HG02943 (cell line): ENCODE measurements around the gene NUMBL.
"Not testable (repeated sequence)": the region's sequence is repeated elsewhere in the genome, so short reads cannot be mapped to it uniquely, and the experiment has no call there.

Experiments used
- ATAC-seq: cut with Tn5 transposase; IDR thresholded peaks from one replicate; pipeline ENCODE4 v1.9.1; 2021; ENCODE audit warnings: mild to moderate bottlenecking, low read depth, moderate library complexity; ENCODE audit not compliant: unreplicated experiment

The NUMBL gene

GRCh38 chr19:40690050-40690692 is at the start of gene NUMBL:
Gene NUMBL (minus strand): TSS chr19:40690651. CDS start chr19:40690483, 168 bp downstream.
- ATAC-seq: no peak

- ATAC-seq: no peak
Measured at GRCh38 chr19:40739030-40739839, 48.8 kb upstream of the NUMBL start.

- ATAC-seq: no peak
Measured at GRCh38 chr19:40737102-40737644, 46.7 kb upstream of the NUMBL start.

- ATAC-seq: no peak
Measured at GRCh38 chr19:40736661-40737060, 46.2 kb upstream of the NUMBL start.

- ATAC-seq: no peak
Measured at GRCh38 chr19:40735013-40735771, 44.7 kb upstream of the NUMBL start.

- no peak for ATAC-seq
Measured at GRCh38 chr19:40733149-40733548, 42.7 kb upstream of the NUMBL start.

- ATAC-seq: not testable (repeated sequence)
Measured at GRCh38 chr19:40732304-40732703, 41.9 kb upstream of the NUMBL start.

- not testable (repeated sequence) for ATAC-seq
Measured at GRCh38 chr19:40730065-40730464, 39.6 kb upstream of the NUMBL start.

- ATAC-seq: no peak
Measured at GRCh38 chr19:40726279-40726678, 35.8 kb upstream of the NUMBL start.

- no peak for ATAC-seq
Measured at GRCh38 chr19:40724855-40725254, 34.4 kb upstream of the NUMBL start.

GRCh38 chr19:40724315-40724714 is 33.9 kb upstream of the NUMBL start:
- ATAC-seq: no peak

GRCh38 chr19:40723661-40724254 is 33.3 kb upstream of the NUMBL start:
- no peak for ATAC-seq

- ATAC-seq: no peak
Measured at GRCh38 chr19:40721936-40722661, 31.6 kb upstream of the NUMBL start.

GRCh38 chr19:40721140-40721486 is 30.7 kb upstream of the NUMBL start:
- no peak for ATAC-seq

GRCh38 chr19:40719414-40719894 is 29.0 kb upstream of the NUMBL start:
- ATAC-seq: no peak

GRCh38 chr19:40718774-40719391 is 28.4 kb upstream of the NUMBL start:
- no peak for ATAC-seq

GRCh38 chr19:40717880-40718773 is 27.7 kb upstream of the NUMBL start:
- no peak for ATAC-seq

GRCh38 chr19:40717325-40717879 is 27.0 kb upstream of the NUMBL start:
- no peak for ATAC-seq
